Hepatocyte (in vitro differentiated cells): ENCODE data around the gene RAX. TPM values are rescaled to one million over a fixed set of nuclear protein-coding genes. Genes with fewer than 3 reads are reported as not detected.

Source experiments
- DNase-seq: peaks from one replicate; pipeline ENCODE4 v3.0.0-alpha.2; 2016; ENCODE audit warnings: low spot score
- H2AFZ ChIP-seq: fragments of 200-600 bp; sonication (generic); 2 replicates; pipeline ENCODE4 v1.6.0; 2016; ENCODE audit warnings: antibody characterized with exemption, mild to moderate bottlenecking
- H3K27ac ChIP-seq: fragments of 200-600 bp; sonication (generic); 2 replicates; pipeline ENCODE4 v1.5.1; 2016; ENCODE audit warnings: mild to moderate bottlenecking
- H3K27me3 ChIP-seq: fragments of 200-600 bp; sonication (generic); 2 replicates; pipeline ENCODE4 v1.6.1; 2016
- H3K36me3 ChIP-seq: fragments of 200-600 bp; sonication (generic); replicated peaks from 2 replicates; pipeline ENCODE4 v1.5.1; 2016; ENCODE audit warnings: low read depth; ENCODE audit not compliant: insufficient read depth
- H3K4me1 ChIP-seq: fragments of 200-600 bp; sonication (generic); 2 replicates; pipeline ENCODE4 v1.5.1; 2016; ENCODE audit warnings: mild to moderate bottlenecking, moderate library complexity; ENCODE audit not compliant: insufficient read depth
- H3K4me2 ChIP-seq: fragments of 200-600 bp; sonication (generic); 2 replicates; pipeline ENCODE4 v1.6.0; 2016
- H3K4me3 ChIP-seq: fragments of 200-600 bp; sonication (generic); 2 replicates; pipeline ENCODE4 v1.5.1; 2016; ENCODE audit warnings: mild to moderate bottlenecking
- H3K79me2 ChIP-seq: fragments of 200-600 bp; sonication (generic); 2 replicates; pipeline ENCODE4 v1.6.0; 2017; ENCODE audit warnings: mild to moderate bottlenecking
- H3K9me2 ChIP-seq: fragments of 200-600 bp; sonication (generic); replicated peaks from 2 replicates; pipeline ENCODE4 v1.6.0; 2017; ENCODE audit warnings: mild to moderate bottlenecking; ENCODE audit not compliant: insufficient read depth
- H3K9me3 ChIP-seq: fragments of 200-600 bp; sonication (generic); 2 replicates; pipeline ENCODE4 v1.5.1; 2016; ENCODE audit warnings: low read depth, mild to moderate bottlenecking
- H4K20me1 ChIP-seq: fragments of 200-600 bp; sonication (generic); 2 replicates; pipeline ENCODE4 v1.6.0; 2016; ENCODE audit warnings: mild to moderate bottlenecking; ENCODE audit not compliant: insufficient read depth, poor library complexity, severe bottlenecking
- EZH2 ChIP-seq: fragments of 200-600 bp; sonication (generic); IDR thresholded peaks from 2 replicates; pipeline ENCODE4 v1.6.1; 2016; ENCODE audit warnings: antibody characterized with exemption, mild to moderate bottlenecking, borderline replicate concordance
- EZH2phosphoT487 ChIP-seq: fragments of 200-600 bp; sonication (generic); IDR thresholded peaks from one replicate; pipeline ENCODE4 v1.6.1; 2018; ENCODE audit warnings: antibody characterized with exemption, mild to moderate bottlenecking, low read depth, moderate library complexity; ENCODE audit not compliant: unreplicated experiment, severe bottlenecking
- WGBS: methylation state at CpG from one replicate; pipeline ENCODE4 v1.1.6; 2016; ENCODE audit warnings: low lambda C conversion rate; ENCODE audit errors: missing lambda C conversion rate; 5-methylcytosine and 5-hydroxymethylcytosine counted together
- polyA plus RNA-seq: library from polyadenylated mRNA; unstranded; fragments of >200 nt; fragmentation: Nextera tagmentation; extraction: Ambion mirVana; gene quantifications from 2 replicates; pipeline ENCODE4 v1.2.1, GENCODE V29; 2016
- total RNA-seq: library from RNA; depleted of rRNA; stranded (reverse); fragments of >200 nt; gene quantifications from 2 replicates; pipeline ENCODE4 v1.2.3, GENCODE V29; 2014
- TF ChIP-seq, protein P1 (sequence below): fragments of 200-600 bp; sonication (generic); IDR thresholded peaks from 2 replicates; pipeline ENCODE4 v1.5.1; 2016; ENCODE audit warnings: antibody characterized with exemption, mild to moderate bottlenecking; ENCODE audit not compliant: poor library complexity

RAX gene
- total and polyA plus RNA-seq, 2 experiments from 2014 or later, result not detected

DNA sequence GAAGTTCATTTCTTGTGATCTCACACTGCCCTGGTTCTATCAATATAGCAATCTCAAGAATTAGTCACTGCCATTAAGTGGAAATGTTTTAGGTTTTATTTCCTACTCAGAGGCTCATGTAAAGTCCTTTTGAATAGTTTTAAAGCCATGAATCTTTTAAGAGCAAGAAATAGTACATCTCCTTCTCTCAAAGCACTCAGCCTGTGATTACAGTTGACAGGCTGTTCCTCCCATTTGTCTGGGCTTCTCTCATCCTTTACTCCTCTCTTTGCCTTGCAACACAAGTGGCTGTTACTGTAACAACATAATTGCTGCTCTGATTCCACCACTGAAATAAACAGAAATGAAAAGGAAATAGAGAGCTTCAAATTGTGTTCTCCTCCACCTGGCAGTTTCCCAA, 34.9 kb downstream of the RAX start:
- no peak overlapping the region for H2AFZ ChIP-seq
- H3K4me3 ChIP-seq, result no peak overlapping the region
- H3K4me1 ChIP-seq, result no peaks in the 10 kb centered on the region
- TF ChIP-seq EZH2phosphoT487 (no peak), EZH2 (no peak)
- TF ChIP-seq, protein P1, sequence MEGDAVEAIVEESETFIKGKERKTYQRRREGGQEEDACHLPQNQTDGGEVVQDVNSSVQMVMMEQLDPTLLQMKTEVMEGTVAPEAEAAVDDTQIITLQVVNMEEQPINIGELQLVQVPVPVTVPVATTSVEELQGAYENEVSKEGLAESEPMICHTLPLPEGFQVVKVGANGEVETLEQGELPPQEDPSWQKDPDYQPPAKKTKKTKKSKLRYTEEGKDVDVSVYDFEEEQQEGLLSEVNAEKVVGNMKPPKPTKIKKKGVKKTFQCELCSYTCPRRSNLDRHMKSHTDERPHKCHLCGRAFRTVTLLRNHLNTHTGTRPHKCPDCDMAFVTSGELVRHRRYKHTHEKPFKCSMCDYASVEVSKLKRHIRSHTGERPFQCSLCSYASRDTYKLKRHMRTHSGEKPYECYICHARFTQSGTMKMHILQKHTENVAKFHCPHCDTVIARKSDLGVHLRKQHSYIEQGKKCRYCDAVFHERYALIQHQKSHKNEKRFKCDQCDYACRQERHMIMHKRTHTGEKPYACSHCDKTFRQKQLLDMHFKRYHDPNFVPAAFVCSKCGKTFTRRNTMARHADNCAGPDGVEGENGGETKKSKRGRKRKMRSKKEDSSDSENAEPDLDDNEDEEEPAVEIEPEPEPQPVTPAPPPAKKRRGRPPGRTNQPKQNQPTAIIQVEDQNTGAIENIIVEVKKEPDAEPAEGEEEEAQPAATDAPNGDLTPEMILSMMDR, result no peak
- H3K36me3 ChIP-seq, result no peaks in the 10 kb centered on the region
- no peak overlapping the region for H3K27ac ChIP-seq
- no peak overlapping the region for H3K4me2 ChIP-seq
- H3K79me2 ChIP-seq, result no peaks in the 10 kb centered on the region
- no peaks in the 10 kb centered on the region for H3K9me2 ChIP-seq
- no peak for DNase-seq
- no peaks in the 10 kb centered on the region for H3K27me3 ChIP-seq
- no peaks in the 10 kb centered on the region for H4K20me1 ChIP-seq
- no peaks in the 10 kb centered on the region for H3K9me3 ChIP-seq

DNA sequence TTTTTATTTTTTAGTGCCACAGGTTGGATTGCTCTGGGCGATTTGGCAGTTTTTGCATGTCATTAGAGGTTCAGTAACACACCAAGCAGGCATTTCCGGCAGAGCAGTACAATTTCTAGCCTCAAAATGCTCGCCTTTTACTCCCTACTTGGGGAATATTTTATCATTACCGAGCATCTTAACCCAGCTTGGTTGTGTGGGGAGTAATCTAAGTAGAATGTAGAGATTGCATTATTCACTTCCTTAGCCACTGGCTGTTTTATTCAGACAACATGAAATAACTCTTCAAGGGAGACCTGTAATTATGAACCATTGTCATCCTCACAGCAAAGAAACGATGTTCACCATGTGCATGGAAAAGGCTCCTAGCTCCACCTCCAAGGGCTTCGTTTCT, 40.2 kb downstream of the RAX start:
- H3K9me2 ChIP-seq, result no peaks in the 10 kb centered on the region
- no peak overlapping the region for H3K4me2 ChIP-seq
- no peak for DNase-seq
- no peak overlapping the region for H2AFZ ChIP-seq
- TF ChIP-seq EZH2phosphoT487 (no peak), EZH2 (no peak)
- TF ChIP-seq, protein P1, result no peak
- no peaks in the 10 kb centered on the region for H4K20me1 ChIP-seq
- 80% methylated on average over 6 of the region's 6 CpGs for WGBS
- H3K79me2 ChIP-seq, result no peaks in the 10 kb centered on the region
- H3K27me3 ChIP-seq, result peaks cover 32% of the 10 kb centered on the region
- no peaks in the 10 kb centered on the region for H3K4me1 ChIP-seq
- H3K4me3 ChIP-seq, result no peak overlapping the region
- no peaks in the 10 kb centered on the region for H3K36me3 ChIP-seq
- no peaks in the 10 kb centered on the region for H3K9me3 ChIP-seq
- no peak overlapping the region for H3K27ac ChIP-seq

DNA sequence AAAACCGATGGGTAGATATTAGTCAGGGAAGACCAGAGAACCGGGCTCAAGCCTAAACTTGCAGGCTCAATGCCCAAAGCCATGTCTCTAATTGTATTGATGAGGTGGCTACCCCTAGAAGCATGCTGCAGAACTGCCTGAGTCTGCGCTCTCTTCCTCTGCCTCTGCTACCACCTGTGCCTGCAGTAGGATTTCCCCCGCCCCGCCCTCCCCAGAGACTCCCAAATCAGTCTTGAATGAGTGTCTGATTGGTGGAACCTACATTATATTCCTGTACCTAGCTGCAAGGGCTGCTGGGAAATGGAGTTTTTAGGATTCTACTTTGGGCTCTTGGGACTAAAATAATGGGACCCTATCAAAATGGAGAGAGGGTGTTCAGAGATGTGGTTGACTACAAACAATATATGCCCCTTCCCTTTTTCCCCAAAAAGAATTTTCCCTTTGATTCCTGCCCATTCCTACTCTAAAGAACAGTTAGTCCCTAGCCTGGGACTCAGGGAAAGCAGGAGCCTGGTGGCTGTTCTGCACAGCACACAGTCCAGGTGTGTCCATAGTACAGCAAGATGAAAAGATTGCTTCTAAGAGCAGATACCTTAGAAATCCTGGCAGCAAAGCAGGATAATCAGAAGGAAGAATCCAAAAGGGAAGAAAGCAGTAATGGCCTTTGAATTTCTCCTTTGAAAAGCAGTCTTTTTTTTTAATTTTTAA, 40.8 kb downstream of the RAX start:
- peaks cover 37% of the 10 kb centered on the region for H3K27me3 ChIP-seq
- no peak overlapping the region for H3K4me2 ChIP-seq
- no peaks in the 10 kb centered on the region for H3K4me1 ChIP-seq
- no peak overlapping the region for H2AFZ ChIP-seq
- H3K27ac ChIP-seq, result no peak overlapping the region
- H3K9me2 ChIP-seq, result no peaks in the 10 kb centered on the region
- no peaks in the 10 kb centered on the region for H3K36me3 ChIP-seq
- no peaks in the 10 kb centered on the region for H3K9me3 ChIP-seq
- no peaks in the 10 kb centered on the region for H3K79me2 ChIP-seq
- TF ChIP-seq EZH2phosphoT487 (no peak), EZH2 (no peak)
- TF ChIP-seq, protein P1, result no peak
- DNase-seq, result no peak
- no peaks in the 10 kb centered on the region for H4K20me1 ChIP-seq
- no peak overlapping the region for H3K4me3 ChIP-seq
- WGBS, result 73% methylated on average over 5 of the region's 5 CpGs
